VCaP (cell line): ENCODE data around the gene IFI27L1.

Experiments used
- H3K27ac ChIP-seq: fragments of 450-650 bp; 2 replicates; pipeline ENCODE4 v1.5.1; 2017
- TF ChIP-seq, protein P1 (sequence below): fragments of 450-650 bp; conservative IDR thresholded peaks from 2 replicates; pipeline ENCODE4 v1.5.1; 2017; ENCODE audit warnings: mild to moderate bottlenecking, moderate library complexity

The IFI27L1 gene

DNA sequence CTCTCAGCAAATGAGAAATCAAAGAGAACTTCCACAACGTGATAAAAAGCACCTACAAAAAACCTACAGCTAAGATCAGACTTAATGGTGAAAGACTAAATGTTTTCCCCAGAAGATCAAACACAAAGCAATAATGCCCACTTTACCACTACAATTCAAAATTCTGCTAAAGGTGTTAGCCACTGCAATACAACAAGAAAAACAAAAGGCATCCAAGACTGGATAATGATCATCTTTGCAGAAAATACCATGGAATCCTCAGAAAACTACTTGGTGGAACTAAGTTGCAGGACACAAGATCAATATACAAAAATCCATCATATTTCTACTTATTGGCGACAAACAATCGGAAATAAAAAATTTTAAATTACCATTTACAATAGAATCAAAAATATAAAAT, 6.6 kb upstream of the IFI27L1 start:
- H3K27ac ChIP-seq, result no peak overlapping the region
- TF ChIP-seq, protein P1, sequence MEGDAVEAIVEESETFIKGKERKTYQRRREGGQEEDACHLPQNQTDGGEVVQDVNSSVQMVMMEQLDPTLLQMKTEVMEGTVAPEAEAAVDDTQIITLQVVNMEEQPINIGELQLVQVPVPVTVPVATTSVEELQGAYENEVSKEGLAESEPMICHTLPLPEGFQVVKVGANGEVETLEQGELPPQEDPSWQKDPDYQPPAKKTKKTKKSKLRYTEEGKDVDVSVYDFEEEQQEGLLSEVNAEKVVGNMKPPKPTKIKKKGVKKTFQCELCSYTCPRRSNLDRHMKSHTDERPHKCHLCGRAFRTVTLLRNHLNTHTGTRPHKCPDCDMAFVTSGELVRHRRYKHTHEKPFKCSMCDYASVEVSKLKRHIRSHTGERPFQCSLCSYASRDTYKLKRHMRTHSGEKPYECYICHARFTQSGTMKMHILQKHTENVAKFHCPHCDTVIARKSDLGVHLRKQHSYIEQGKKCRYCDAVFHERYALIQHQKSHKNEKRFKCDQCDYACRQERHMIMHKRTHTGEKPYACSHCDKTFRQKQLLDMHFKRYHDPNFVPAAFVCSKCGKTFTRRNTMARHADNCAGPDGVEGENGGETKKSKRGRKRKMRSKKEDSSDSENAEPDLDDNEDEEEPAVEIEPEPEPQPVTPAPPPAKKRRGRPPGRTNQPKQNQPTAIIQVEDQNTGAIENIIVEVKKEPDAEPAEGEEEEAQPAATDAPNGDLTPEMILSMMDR, result no peak

DNA sequence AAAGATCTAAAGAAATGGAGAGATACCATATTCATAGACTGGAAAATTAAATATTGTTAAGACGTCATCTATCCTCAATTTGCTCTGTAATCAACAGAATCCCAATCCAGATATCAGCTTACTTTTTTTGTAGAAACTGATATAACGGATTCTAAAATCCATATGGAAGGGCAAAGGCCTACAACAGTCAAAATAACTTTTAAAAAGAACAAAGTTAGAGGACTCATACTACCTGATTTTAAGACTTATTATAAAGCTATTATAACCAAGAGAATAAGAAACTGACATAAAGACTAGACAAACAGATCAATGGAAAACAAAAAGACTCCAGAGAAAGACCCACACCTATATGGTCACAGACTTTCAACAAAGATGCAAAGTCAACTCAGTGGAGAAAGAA, 6.1 kb upstream of the IFI27L1 start:
- TF ChIP-seq, protein P1, result no peak

DNA sequence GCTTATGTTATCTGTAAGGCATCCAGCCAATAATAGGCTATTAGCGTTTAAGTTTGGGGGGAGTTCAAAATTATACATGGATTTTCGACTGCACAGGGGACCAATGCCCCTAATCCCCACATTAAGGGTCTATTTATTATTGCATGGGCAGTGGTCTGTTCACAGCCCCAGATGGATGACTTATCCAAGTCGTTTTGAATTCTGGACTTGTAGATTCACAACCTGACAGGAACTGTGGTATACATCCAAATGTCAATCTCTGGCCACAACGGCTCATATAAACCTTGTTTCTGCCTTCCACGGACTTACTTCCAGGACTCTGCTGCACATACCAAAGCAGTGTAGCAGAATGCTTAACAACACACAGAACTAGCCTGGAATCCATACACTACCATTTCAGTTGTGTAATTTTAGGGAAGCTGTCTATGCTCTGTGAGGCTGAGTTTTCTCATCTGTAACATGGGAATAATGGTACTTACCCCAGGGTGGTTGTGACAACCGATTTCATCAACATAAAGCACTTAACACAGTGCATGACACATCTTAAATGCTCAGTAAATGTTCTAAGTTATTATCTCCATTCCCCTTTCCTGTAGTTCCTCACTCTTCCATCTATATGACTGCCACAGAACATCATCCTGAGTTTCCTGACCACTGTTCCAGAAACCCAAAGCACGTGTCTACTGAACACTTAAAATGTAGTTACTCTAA, 3.8 kb upstream of the IFI27L1 start:
- no peak overlapping the region for H3K27ac ChIP-seq
- TF ChIP-seq, protein P1, result no peak

More for the DNA sequence above, 6.1 kb upstream of the IFI27L1 start:
- H3K27ac ChIP-seq, result no peak overlapping the region

DNA sequence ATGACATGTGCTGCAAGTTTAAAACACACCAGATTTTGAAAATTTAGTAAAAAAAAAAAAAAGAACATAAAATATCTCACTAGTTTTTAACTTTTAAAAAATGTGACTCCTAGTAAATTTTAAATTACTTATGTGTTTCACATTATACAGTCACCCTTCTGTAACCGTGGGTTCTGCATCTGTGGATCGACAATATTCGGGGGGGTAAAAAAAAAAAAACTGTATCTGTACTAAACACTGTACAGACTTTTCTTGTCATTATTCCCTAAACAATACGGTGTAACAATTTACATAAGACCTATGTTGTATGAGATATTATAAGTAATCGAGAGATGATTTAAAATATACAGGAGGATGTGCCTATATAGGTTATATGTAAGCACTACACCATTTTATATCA, 3.3 kb upstream of the IFI27L1 start:
- TF ChIP-seq, protein P1, result no peak
- H3K27ac ChIP-seq, result no peak overlapping the region

DNA sequence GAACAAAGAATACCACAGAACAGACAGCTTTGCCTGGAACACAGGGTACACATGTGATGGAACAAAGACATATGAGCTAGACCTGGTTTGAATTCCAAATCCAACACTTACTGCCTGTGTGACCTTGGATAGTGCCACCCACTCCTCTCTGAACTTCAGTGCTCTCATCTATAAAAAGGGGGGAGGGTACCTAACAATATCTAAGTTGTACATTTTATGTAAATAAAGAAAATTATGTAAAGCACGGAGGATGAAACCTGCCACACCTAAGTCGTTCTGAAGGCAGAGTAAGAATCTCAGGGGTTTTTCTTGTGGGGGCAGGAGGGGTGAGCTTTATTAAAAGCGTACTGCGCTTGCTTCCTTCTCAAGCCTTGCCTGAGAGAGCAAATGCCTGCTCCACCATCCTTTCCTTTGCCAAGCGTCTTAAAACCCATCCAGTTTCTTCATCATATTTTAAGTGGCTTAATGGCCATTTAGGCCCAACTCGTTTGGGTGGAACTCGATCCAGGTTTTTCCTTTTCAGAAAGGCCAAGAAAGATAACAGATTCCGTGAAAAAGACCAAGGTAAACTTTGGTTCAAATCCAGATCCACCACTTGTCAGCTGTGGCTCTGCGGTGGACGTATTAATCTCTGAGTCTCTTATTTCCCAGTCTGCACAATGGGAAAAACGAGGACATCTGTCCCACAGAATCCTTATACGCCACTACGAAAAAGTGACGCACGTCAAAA, 1.1 kb upstream of the IFI27L1 start:
- TF ChIP-seq, protein P1, result no peak
- peak overlapping the region; percentile 92 for H3K27ac ChIP-seq

DNA sequence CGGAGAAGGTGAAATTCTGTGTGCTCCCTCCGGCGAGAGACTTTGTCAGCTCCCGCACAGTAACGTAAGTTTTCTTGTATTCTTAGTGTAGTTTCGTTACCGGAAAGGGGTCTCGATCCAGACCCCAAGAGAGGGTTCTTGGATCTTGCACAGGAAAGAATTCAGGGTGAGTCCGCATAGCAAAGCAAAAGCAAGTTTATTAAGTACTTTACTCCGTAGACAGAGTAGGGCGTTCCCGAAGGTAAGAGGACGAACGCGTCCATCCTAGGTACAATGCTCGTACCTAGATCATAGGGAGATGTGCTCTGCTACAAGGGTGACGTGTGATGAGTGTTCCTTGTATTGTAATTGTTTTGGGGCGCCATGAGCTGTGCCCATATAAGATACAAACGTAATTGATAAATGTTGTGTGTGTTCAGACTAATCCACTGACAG, 293 bp downstream of the IFI27L1 start:
- TF ChIP-seq, protein P1, result no peak
- H3K27ac ChIP-seq, result peak overlapping the region; percentile 92

DNA sequence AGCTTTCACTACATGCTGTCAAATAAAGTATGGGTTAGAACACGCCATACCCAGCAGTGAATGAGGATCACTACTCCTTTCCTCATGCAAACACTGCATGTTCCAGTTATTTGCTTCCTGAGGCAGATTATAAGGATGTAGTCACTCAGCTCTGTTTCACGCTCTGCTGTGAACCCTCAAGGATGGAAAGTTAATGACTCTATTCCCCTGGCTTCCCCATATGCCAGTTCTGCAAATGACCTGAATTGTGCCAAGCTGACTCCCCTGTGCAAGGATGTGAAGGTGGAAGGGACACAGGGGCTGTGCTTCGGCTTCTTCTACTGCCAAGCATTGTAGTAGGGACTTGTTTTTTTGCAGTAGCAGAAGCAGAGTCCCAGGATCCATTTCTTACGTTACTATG, 6.8 kb downstream of the IFI27L1 start:
- TF ChIP-seq, protein P1, result no peak
- no peak overlapping the region for H3K27ac ChIP-seq
